ENCODE results near the gene SRSF2.
"Not testable (repeated sequence)": the region's sequence is repeated elsewhere in the genome, so short reads cannot be mapped to it uniquely, and the experiment has no call there.

Gene SRSF2

DNA sequence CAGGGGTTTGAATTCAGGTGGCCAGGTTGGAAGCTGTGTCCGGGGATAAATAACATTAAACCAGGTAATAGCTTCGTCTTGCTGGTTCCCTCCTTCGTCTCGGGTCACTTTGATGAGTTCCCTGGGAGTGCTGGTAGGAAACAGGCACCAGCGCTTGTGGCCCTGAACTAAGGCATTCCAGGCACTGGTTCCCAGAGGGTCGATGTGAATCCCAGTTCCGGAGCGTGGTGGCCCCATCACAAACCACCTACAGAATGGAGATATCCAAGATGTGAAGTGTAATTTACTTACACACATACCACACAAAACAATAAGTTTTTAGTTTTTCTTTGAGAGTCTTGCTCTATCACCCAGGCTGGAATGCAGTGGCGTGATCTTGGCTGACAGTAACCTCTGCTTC, 13.3 kb downstream of the SRSF2 start:
- H4K91ac ChIP-seq (ENCODE audit: low read depth, low read length, poor library complexity) = no peak overlapping the region
- DNase-seq (ENCODE audit: low spot score) = no peak
- H3K23ac ChIP-seq (ENCODE audit: low read depth, low read length, poor library complexity) = no peak overlapping the region
- H3K27ac ChIP-seq (replicated peaks; ENCODE audit: low read length) = no peak overlapping the region
- no peak overlapping the region for H2BK12ac ChIP-seq (ENCODE audit: low read length)
- no peak overlapping the region for H3K4me2 ChIP-seq (ENCODE audit: insufficient read depth, low read length, poor library complexity, severe bottlenecking)
- H3K36me3 ChIP-seq (replicated peaks in 1 of 2; ENCODE audit: control insufficient read depth in 2 of 2, insufficient read depth in 2 of 2, low read length in 2 of 2) = peaks cover 28 to 65% of the 10 kb centered on the region in 2 donors
- no peak overlapping the region for H3K4me3 ChIP-seq (ENCODE audit: low read length in 2 of 2)
- H2BK15ac ChIP-seq (ENCODE audit: low read length) = no peak overlapping the region
- H3K4ac ChIP-seq (ENCODE audit: low read length) = no peak overlapping the region
- H3K9me3 ChIP-seq (replicated peaks in 1 of 2; ENCODE audit: control insufficient read depth in 2 of 2, insufficient read depth in 1 of 2, low read depth in 1 of 2, low read length in 2 of 2) = no peaks in the 10 kb centered on the region
- H2BK5ac ChIP-seq (ENCODE audit: low read length) = no peak overlapping the region
- no CpG with 5 or more reads among the region's 9 CpGs for WGBS, 2 donors (ENCODE audit: extremely low coverage in 2 of 2, insufficient read length in 2 of 2, insufficient replicate concordance in 1 of 2)
- no peak overlapping the region for H2AFZ ChIP-seq (ENCODE audit: low read length)
- peaks cover 6% of the 10 kb centered on the region for H3K79me1 ChIP-seq (ENCODE audit: low read depth, low read length)
- no peak overlapping the region for H4K8ac ChIP-seq (ENCODE audit: low read depth, low read length)
- no peaks in the 10 kb centered on the region for H3K27me3 ChIP-seq (ENCODE audit: control insufficient read depth in 3 of 3, insufficient read depth in 3 of 3, low read depth in 1 of 3, low read length in 3 of 3)
- H2BK120ac ChIP-seq (ENCODE audit: low read depth, low read length) = no peak overlapping the region
- no peak overlapping the region for H3K18ac ChIP-seq (ENCODE audit: low read length)
- H3K4me1 ChIP-seq (ENCODE audit: control insufficient read depth in 2 of 2, insufficient read depth in 1 of 2, low read depth in 1 of 2, low read length in 2 of 2) = peaks cover 5 to 11% of the 10 kb centered on the region in 2 donors
- H2AK5ac ChIP-seq (ENCODE audit: low read depth, low read length) = no peak overlapping the region
- no peak overlapping the region for H3K14ac ChIP-seq (ENCODE audit: low read length)
- H3K9ac ChIP-seq (ENCODE audit: low read depth, low read length, poor library complexity) = no peak overlapping the region

DNA sequence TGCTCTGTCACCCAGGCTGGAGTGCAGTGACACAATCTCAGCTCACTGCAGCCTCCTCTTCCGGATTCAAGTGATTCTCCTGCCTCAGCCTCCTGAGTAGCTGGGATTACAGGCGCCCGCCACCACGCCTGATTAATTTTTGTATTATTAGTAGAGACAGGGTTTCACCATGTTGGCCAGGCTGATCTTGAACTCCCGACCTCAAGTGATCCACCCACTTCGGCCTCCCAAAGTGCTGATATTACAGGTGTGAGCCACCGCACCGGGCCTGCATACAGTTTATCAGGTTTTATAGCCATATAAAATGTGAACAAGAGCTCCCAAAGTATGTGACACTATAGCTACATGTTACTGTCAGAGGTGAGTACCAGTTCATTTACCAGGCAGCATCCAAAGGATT, 14.2 kb downstream of the SRSF2 start:
- no CpG with 5 or more reads among the region's 8 CpGs for WGBS, 2 donors (ENCODE audit: extremely low coverage in 2 of 2, insufficient read length in 2 of 2, insufficient replicate concordance in 1 of 2)
- H3K79me1 ChIP-seq (ENCODE audit: low read depth, low read length); H4K8ac ChIP-seq (ENCODE audit: low read depth, low read length); H2AFZ ChIP-seq (ENCODE audit: low read length); H3K4ac ChIP-seq (ENCODE audit: low read length); H2BK12ac ChIP-seq (ENCODE audit: low read length); H3K27ac ChIP-seq (replicated peaks; ENCODE audit: low read length); H3K9ac ChIP-seq (ENCODE audit: low read depth, low read length, poor library complexity); H3K27me3 ChIP-seq (ENCODE audit: control insufficient read depth in 3 of 3, insufficient read depth in 3 of 3, low read depth in 1 of 3, low read length in 3 of 3); H3K9me3 ChIP-seq (replicated peaks in 1 of 2; ENCODE audit: control insufficient read depth in 2 of 2, insufficient read depth in 1 of 2, low read depth in 1 of 2, low read length in 2 of 2); H2BK15ac ChIP-seq (ENCODE audit: low read length); DNase-seq (ENCODE audit: low spot score); H3K18ac ChIP-seq (ENCODE audit: low read length); H3K14ac ChIP-seq (ENCODE audit: low read length); H3K23ac ChIP-seq (ENCODE audit: low read depth, low read length, poor library complexity); H3K4me2 ChIP-seq (ENCODE audit: insufficient read depth, low read length, poor library complexity, severe bottlenecking); H3K4me1 ChIP-seq (ENCODE audit: control insufficient read depth in 2 of 2, insufficient read depth in 1 of 2, low read depth in 1 of 2, low read length in 2 of 2); H2AK5ac ChIP-seq (ENCODE audit: low read depth, low read length); H4K91ac ChIP-seq (ENCODE audit: low read depth, low read length, poor library complexity); H2BK120ac ChIP-seq (ENCODE audit: low read depth, low read length); H2BK5ac ChIP-seq (ENCODE audit: low read length); H3K4me3 ChIP-seq (ENCODE audit: low read length in 2 of 2): not testable (repeated sequence)
- H3K36me3 ChIP-seq (replicated peaks in 1 of 2; ENCODE audit: control insufficient read depth in 2 of 2, insufficient read depth in 2 of 2, low read length in 2 of 2) = peaks cover 35 to 71% of the 10 kb centered on the region in 2 donors

DNA sequence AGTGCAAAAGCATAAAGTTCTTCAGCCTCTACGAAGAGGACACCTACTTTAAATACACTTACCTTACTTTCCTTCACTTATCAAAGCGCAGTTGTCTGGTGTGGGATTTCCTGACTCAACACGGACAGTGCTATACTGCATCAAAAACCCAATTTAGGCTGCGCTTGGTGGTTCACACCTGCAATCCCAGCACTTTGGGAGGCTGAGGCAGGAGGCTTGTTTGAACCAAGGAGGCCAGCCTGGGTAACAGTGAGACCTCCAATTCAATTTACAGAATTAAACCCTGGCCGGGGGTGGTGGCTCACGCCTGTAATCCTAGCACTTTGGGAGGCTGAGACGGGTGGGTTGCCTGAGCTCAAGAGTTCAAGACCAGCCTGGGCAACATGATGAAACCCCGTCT, 14.9 kb downstream of the SRSF2 start:
- no CpG with 5 or more reads among the region's 8 CpGs for WGBS, 2 donors (ENCODE audit: extremely low coverage in 2 of 2, insufficient read length in 2 of 2, insufficient replicate concordance in 1 of 2)

DNA sequence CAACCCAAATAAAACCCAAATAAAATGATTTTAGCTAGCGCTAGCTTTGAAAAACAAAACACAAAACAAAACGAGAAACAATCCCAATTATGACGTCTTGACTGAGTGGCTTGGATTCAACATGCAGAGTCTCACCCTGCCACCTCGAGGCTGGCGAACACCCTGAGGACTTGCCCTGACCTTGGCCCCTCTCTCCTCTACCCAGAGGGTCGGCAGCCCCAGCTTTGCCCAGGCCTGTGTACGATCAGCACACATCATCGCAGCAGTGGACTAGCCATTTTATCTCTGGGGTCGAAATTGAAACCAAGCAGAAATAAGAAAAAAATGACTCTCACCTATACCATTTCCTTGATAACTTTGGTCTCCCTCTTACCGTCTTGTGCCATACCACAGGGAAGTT, 15.7 kb downstream of the SRSF2 start:
- H3K27me3 ChIP-seq (ENCODE audit: control insufficient read depth in 3 of 3, insufficient read depth in 3 of 3, low read depth in 1 of 3, low read length in 3 of 3) = no peaks in the 10 kb centered on the region
- no peak overlapping the region for H2BK12ac ChIP-seq (ENCODE audit: low read length)
- H4K8ac ChIP-seq (ENCODE audit: low read depth, low read length) = no peak overlapping the region
- H3K14ac ChIP-seq (ENCODE audit: low read length) = no peak overlapping the region
- no peak overlapping the region for H3K23ac ChIP-seq (ENCODE audit: low read depth, low read length, poor library complexity)
- no peak overlapping the region for H3K9ac ChIP-seq (ENCODE audit: low read depth, low read length, poor library complexity)
- no CpG with 5 or more reads among the region's 10 CpGs for whole genome bisulfite sequencing, 2 donors (ENCODE audit: extremely low coverage in 2 of 2, insufficient read length in 2 of 2, insufficient replicate concordance in 1 of 2)
- H3K36me3 ChIP-seq (replicated peaks in 1 of 2; ENCODE audit: control insufficient read depth in 2 of 2, insufficient read depth in 2 of 2, low read length in 2 of 2) = peaks cover 41 to 82% of the 10 kb centered on the region in 2 donors
- no peak for DNase-seq (ENCODE audit: low spot score)
- H2BK5ac ChIP-seq (ENCODE audit: low read length) = no peak overlapping the region
- no peaks in the 10 kb centered on the region for H3K9me3 ChIP-seq (replicated peaks in 1 of 2; ENCODE audit: control insufficient read depth in 2 of 2, insufficient read depth in 1 of 2, low read depth in 1 of 2, low read length in 2 of 2)
- no peak overlapping the region for H2AK5ac ChIP-seq (ENCODE audit: low read depth, low read length)
- H3K4me2 ChIP-seq (ENCODE audit: insufficient read depth, low read length, poor library complexity, severe bottlenecking) = no peak overlapping the region
- no peak overlapping the region for H3K18ac ChIP-seq (ENCODE audit: low read length)
- H3K4ac ChIP-seq (ENCODE audit: low read length) = no peak overlapping the region
- no peak overlapping the region for H2BK15ac ChIP-seq (ENCODE audit: low read length)
- H3K79me1 ChIP-seq (ENCODE audit: low read depth, low read length) = no peaks in the 10 kb centered on the region
- H2AFZ ChIP-seq (ENCODE audit: low read length) = no peak overlapping the region
- H4K91ac ChIP-seq (ENCODE audit: low read depth, low read length, poor library complexity) = no peak overlapping the region
- H3K4me1 ChIP-seq (ENCODE audit: control insufficient read depth in 2 of 2, insufficient read depth in 1 of 2, low read depth in 1 of 2, low read length in 2 of 2) = peaks cover 3 to 4% of the 10 kb centered on the region in 2 donors
- no peak overlapping the region for H3K27ac ChIP-seq (replicated peaks; ENCODE audit: low read length)
- H2BK120ac ChIP-seq (ENCODE audit: low read depth, low read length) = no peak overlapping the region
- no peak overlapping the region for H3K4me3 ChIP-seq (ENCODE audit: low read length in 2 of 2)

More for the DNA sequence above, 14.9 kb downstream of the SRSF2 start:
- no peak overlapping the region for H3K9ac ChIP-seq (ENCODE audit: low read depth, low read length, poor library complexity)
- H3K27ac ChIP-seq (replicated peaks; ENCODE audit: low read length) = no peak overlapping the region
- peaks cover 38 to 74% of the 10 kb centered on the region in 2 donors for H3K36me3 ChIP-seq (replicated peaks in 1 of 2; ENCODE audit: control insufficient read depth in 2 of 2, insufficient read depth in 2 of 2, low read length in 2 of 2)
- H3K9me3 ChIP-seq (replicated peaks in 1 of 2; ENCODE audit: control insufficient read depth in 2 of 2, insufficient read depth in 1 of 2, low read depth in 1 of 2, low read length in 2 of 2) = no peaks in the 10 kb centered on the region
- no peak overlapping the region for H2BK5ac ChIP-seq (ENCODE audit: low read length)
- H3K23ac ChIP-seq (ENCODE audit: low read depth, low read length, poor library complexity) = no peak overlapping the region
- H3K27me3 ChIP-seq (ENCODE audit: control insufficient read depth in 3 of 3, insufficient read depth in 3 of 3, low read depth in 1 of 3, low read length in 3 of 3) = no peaks in the 10 kb centered on the region
- no peak overlapping the region for H2AFZ ChIP-seq (ENCODE audit: low read length)
- H3K79me1 ChIP-seq (ENCODE audit: low read depth, low read length) = peaks cover 3% of the 10 kb centered on the region
- no peak overlapping the region for H3K18ac ChIP-seq (ENCODE audit: low read length)
- H3K4me2 ChIP-seq (ENCODE audit: insufficient read depth, low read length, poor library complexity, severe bottlenecking) = no peak overlapping the region
- no peak overlapping the region for H2BK12ac ChIP-seq (ENCODE audit: low read length)
- peaks cover 3 to 4% of the 10 kb centered on the region in 2 donors for H3K4me1 ChIP-seq (ENCODE audit: control insufficient read depth in 2 of 2, insufficient read depth in 1 of 2, low read depth in 1 of 2, low read length in 2 of 2)
- no peak overlapping the region for H3K4ac ChIP-seq (ENCODE audit: low read length)
- no peak overlapping the region for H4K8ac ChIP-seq (ENCODE audit: low read depth, low read length)
- no peak for DNase-seq (ENCODE audit: low spot score)
- no peak overlapping the region for H4K91ac ChIP-seq (ENCODE audit: low read depth, low read length, poor library complexity)
- no peak overlapping the region for H2AK5ac ChIP-seq (ENCODE audit: low read depth, low read length)
- no peak overlapping the region for H3K4me3 ChIP-seq (ENCODE audit: low read length in 2 of 2)
- no peak overlapping the region for H2BK120ac ChIP-seq (ENCODE audit: low read depth, low read length)
- no peak overlapping the region for H3K14ac ChIP-seq (ENCODE audit: low read length)
- no peak overlapping the region for H2BK15ac ChIP-seq (ENCODE audit: low read length)
